K562 (cell line): ENCODE results near the gene ARHGAP23. TPM values are rescaled to one million over a fixed set of nuclear protein-coding genes. Genes with fewer than 3 reads are reported as not detected.

Experiments used
- ATAC-seq: fragments of 200-7000 bp; cut with Tn5 transposase; 3 replicates; pipeline ENCODE4 v1.9.1; 2020; ENCODE audit warnings: moderate library complexity
- BruUV-seq: library from RNA; stranded (reverse); fragments of 400-500 nt; replicated peaks from 2 replicates; lab custom pipeline; 2021; lab: Mats Ljungman, UMichigan
- CTCF ChIA-PET: fragments of 300-600 bp; formaldehyde crosslinking; extraction: SDS; loops from one replicate; lab custom pipeline; 2021; ENCODE audit warnings: low intra/inter-chr PET ratio; lab: Yijun Ruan, JAX
- POLR2A ChIA-PET: fragments of 300-600, 350-650 bp; sonication (Branson Sonifier 250); formaldehyde crosslinking; extraction: SDS; loops from one replicate; lab custom pipeline; 2021; ENCODE audit warnings: antibody characterized with exemption, inconsistent platforms; lab: Yijun Ruan, JAX
- DNase-seq, 4 experiments: peaks; one replicate each; pipeline versions ENCODE4 v3.0.0 to v3.0.0-alpha.2; 2011 to 2018; ENCODE audit warnings: low spot score in 3 of 4, mixed read lengths in 3 of 4; ENCODE audit errors: extremely low read depth in 1 of 4
- FAIRE-seq: peaks from 2 replicates; lab custom pipeline; 2011; peaks lifted over from hg19 to GRCh38; lab: Jason Lieb, UNC
- H2AFZ ChIP-seq: 2 replicates; pipeline ENCODE4 v1.6.0; 2011; ENCODE audit warnings: low read depth, low read length, control low read depth, inconsistent platforms
- H3K27ac ChIP-seq: fragments of 200-600 bp; 3 replicates; pipeline ENCODE4 v1.8.0; 2011; ENCODE audit warnings: low read depth, mild to moderate bottlenecking, control low read depth, inconsistent platforms, low read length, moderate library complexity, mixed read lengths; ENCODE audit errors: extremely low read depth
- H3K27me3 ChIP-seq, 2 experiments: fragments of 300-600 bp in 1 of 2; 2 replicates in 1 of 2; 3 replicates in 1 of 2; pipeline versions ENCODE4 v1.6.0 to v1.8.0; 2011; ENCODE audit warnings: inconsistent platforms in 2 of 2, low read length in 2 of 2, mild to moderate bottlenecking in 1 of 2, mixed read lengths in 1 of 2, moderate library complexity in 1 of 2; ENCODE audit not compliant: control insufficient read depth in 2 of 2, insufficient read depth in 2 of 2
- H3K36me3 ChIP-seq: fragments of 300-600 bp; 3 replicates; pipeline ENCODE4 v1.8.0; 2011; ENCODE audit warnings: mild to moderate bottlenecking, low read length, inconsistent platforms; ENCODE audit not compliant: control insufficient read depth, insufficient read depth
- H3K4me1 ChIP-seq, 2 experiments: fragments of 200-600 bp in 1 of 2; replicated peaks in 1 of 2; 2 replicates in 1 of 2; 3 replicates in 1 of 2; pipeline versions ENCODE4 v1.5.1 to v1.8.0; 2011; ENCODE audit warnings: inconsistent platforms in 2 of 2, low read length in 2 of 2, mild to moderate bottlenecking in 1 of 2, mixed read lengths in 1 of 2, moderate library complexity in 1 of 2; ENCODE audit not compliant: control insufficient read depth in 2 of 2, insufficient read depth in 2 of 2
- H3K4me2 ChIP-seq: 2 replicates; pipeline ENCODE4 v1.6.1; 2011; ENCODE audit warnings: low read length, control low read depth, inconsistent platforms, mixed read lengths; ENCODE audit not compliant: insufficient read depth
- H3K4me3 ChIP-seq: fragments of 200-600 bp; sonication (generic), shearing (Covaris generic); 2 replicates; pipeline ENCODE4 v1.5.1; 2016; ENCODE audit warnings: control low read depth, inconsistent platforms
- H3K79me2 ChIP-seq: fragments of 200-600 bp; 3 replicates; pipeline ENCODE4 v1.8.0; 2011; ENCODE audit warnings: low read length, inconsistent platforms; ENCODE audit not compliant: control insufficient read depth, insufficient read depth
- H3K9ac ChIP-seq, 2 experiments: 2 replicates each; pipeline versions ENCODE4 v1.6.0 to v1.6.1; 2011; ENCODE audit warnings: low read depth in 2 of 2, low read length in 2 of 2, control low read depth in 1 of 2, inconsistent platforms in 1 of 2, mild to moderate bottlenecking in 1 of 2, mixed read lengths in 1 of 2; ENCODE audit not compliant: insufficient read depth in 1 of 2
- H3K9me1 ChIP-seq: one replicate; pipeline ENCODE4 v1.6.0; 2011; ENCODE audit warnings: inconsistent platforms, mild to moderate bottlenecking, low read length, moderate library complexity; ENCODE audit not compliant: control insufficient read depth, insufficient read depth
- H3K9me3 ChIP-seq: replicated peaks from 2 replicates; pipeline ENCODE4 v1.5.1; 2011; ENCODE audit warnings: low read depth, low read length, inconsistent platforms; ENCODE audit not compliant: control insufficient read depth, insufficient read depth
- H4K20me1 ChIP-seq: replicated peaks from 2 replicates; pipeline ENCODE4 v1.6.1; 2011; ENCODE audit warnings: low read length, inconsistent platforms, mixed read lengths; ENCODE audit not compliant: control insufficient read depth, insufficient read depth
- GABPB2 ChIP-seq: fragments of 250-450 bp; sonication (Bioruptor Pico); conservative IDR thresholded peaks from 2 replicates; pipeline ENCODE4 v1.5.1; 2021; ENCODE audit warnings: mild to moderate bottlenecking
- SMAD4 ChIP-seq: fragments of 250-450 bp; sonication (Bioruptor Pico); conservative IDR thresholded peaks from 2 replicates; pipeline ENCODE4 v1.8.0; 2021; ENCODE audit warnings: inconsistent platforms, mild to moderate bottlenecking, moderate library complexity
- ZNF449 ChIP-seq: fragments of 250-450 bp; sonication (Bioruptor Pico); IDR thresholded peaks from 2 replicates; pipeline ENCODE4 v1.8.0; 2022; ENCODE audit warnings: moderate library complexity, mild to moderate bottlenecking, inconsistent platforms
- WGBS: fragments of 100-300 bp; shearing (Covaris generic); methylation state at CpG from one replicate; pipeline ENCODE4 v1.1.6; 2016; ENCODE audit warnings: low coverage, mixed read lengths; ENCODE audit not compliant: insufficient coverage; ENCODE audit errors: missing lambda C conversion rate; 5-methylcytosine and 5-hydroxymethylcytosine counted together
- in situ Hi-C: fragments of 300-500 bp; cut with MboI; formaldehyde crosslinking; loops from 4 replicates; pipeline ENCODE4 v1.15.0; 2018; ENCODE audit warnings: inconsistent platforms, mixed read lengths
- intact Hi-C: fragments of 100-400 bp; cut with micrococcal nuclease; formaldehyde crosslinking; loops from 2 replicates; pipeline ENCODE4 v1.14.2; 2022
- polyA plus RNA-seq, 8 experiments: library from polyadenylated mRNA; depleted of rRNA in 4 of 8; stranded (reverse) in 5 of 8; unstranded in 3 of 8; fragments of >200 nt; fragmentation: Nextera tagmentation in 2 of 8; fragmentation: Illumina TruSeq in 1 of 8; extraction: Ambion mirVana in 2 of 8; extraction: Trizol in 1 of 8; gene quantifications; 2 replicates each; pipeline versions ENCODE4 v1.2.1 to v1.2.3, GENCODE V29; 2011 to 2014; ENCODE audit warnings: inconsistent platforms in 1 of 8, missing spikeins in 1 of 8
- total RNA-seq, 7 experiments: library from RNA; depleted of rRNA in 6 of 7; stranded (reverse); fragments of >200 nt in 6 of 7; fragmentation: Illumina TruSeq in 2 of 7; extraction: Trizol in 2 of 7; gene quantifications; 2 replicates each; pipeline versions ENCODE4 v1.2.1 to v1.2.3, GENCODE V29; 2011 to 2021; ENCODE audit warnings: low replicate concordance in 1 of 7

The ARHGAP23 gene
- total and polyA plus RNA-seq, 9 of the 15 experiments (the other 6 are each of a cell fraction or from before 2014, with no cell fraction given), result 0.01 to 2.7 (median 0.70) TPM

GRCh38 chr17:38421171-38421841 lies 7.0 kb upstream of the ARHGAP23 start:
- H3K4me1 ChIP-seq, result peaks cover 16 to 25% of the 10 kb centered on the region in 2 experiments; a peak in 4 of 5 replicates
- no peak for FAIRE-seq
- H2AFZ ChIP-seq, result no peak overlapping the region
- in situ Hi-C loops (no loop called here), intact Hi-C loops (no loop called here)
- H3K27ac ChIP-seq, result no peak overlapping the region
- peaks cover 8% of the 10 kb centered on the region for H4K20me1 ChIP-seq
- no peaks in the 10 kb centered on the region for H3K9me1 ChIP-seq
- TF ChIP-seq ZNF449 (no peak), SMAD4 (CRISPR knock-in tag) (no peak), GABPB2 (no peak)
- no peak overlapping the region for H3K9ac ChIP-seq
- H3K9me3 ChIP-seq, result no peaks in the 10 kb centered on the region
- ChIA-PET POLR2A (interaction anchor here (0.6 kb wide), 1 partner anchor 68 kb away, joined by 3 read pairs; no protein-coding TSS in a partner anchor), CTCF (interaction anchor here (0.6 to 0.8 kb wide), 2 partner anchors 20 to 89 kb away, joined by 3 read pairs; no protein-coding TSS in a partner anchor)
- DNase-seq, result no peak
- no peak for ATAC-seq
- BruUV-seq, result no TSS peak
- peaks cover 14 to 56% of the 10 kb centered on the region in 2 experiments; a peak in 4 of 5 replicates for H3K27me3 ChIP-seq
- no peak overlapping the region for H3K4me2 ChIP-seq
- H3K36me3 ChIP-seq, result no peaks in the 10 kb centered on the region
- no peak overlapping the region for H3K4me3 ChIP-seq
- 13% methylated on average over 14 of the region's 14 CpGs for whole genome bisulfite sequencing
- no peaks in the 10 kb centered on the region for H3K79me2 ChIP-seq
